GM12873 (cell line): ENCODE measurements around the gene RPL38.

Source experiments
- TF ChIP-seq, protein P1 (sequence below): IDR thresholded peaks from 2 replicates; pipeline ENCODE4 v1.5.1; 2012; ENCODE audit warnings: low read depth, mild to moderate bottlenecking, moderate library complexity, low read length, control low read depth; ENCODE audit not compliant: insufficient read depth; ENCODE audit errors: missing control alignments

The RPL38 gene

GRCh38 chr17:74196541-74197317, 6.7 kb upstream of the RPL38 start:
- TF ChIP-seq, protein P1, sequence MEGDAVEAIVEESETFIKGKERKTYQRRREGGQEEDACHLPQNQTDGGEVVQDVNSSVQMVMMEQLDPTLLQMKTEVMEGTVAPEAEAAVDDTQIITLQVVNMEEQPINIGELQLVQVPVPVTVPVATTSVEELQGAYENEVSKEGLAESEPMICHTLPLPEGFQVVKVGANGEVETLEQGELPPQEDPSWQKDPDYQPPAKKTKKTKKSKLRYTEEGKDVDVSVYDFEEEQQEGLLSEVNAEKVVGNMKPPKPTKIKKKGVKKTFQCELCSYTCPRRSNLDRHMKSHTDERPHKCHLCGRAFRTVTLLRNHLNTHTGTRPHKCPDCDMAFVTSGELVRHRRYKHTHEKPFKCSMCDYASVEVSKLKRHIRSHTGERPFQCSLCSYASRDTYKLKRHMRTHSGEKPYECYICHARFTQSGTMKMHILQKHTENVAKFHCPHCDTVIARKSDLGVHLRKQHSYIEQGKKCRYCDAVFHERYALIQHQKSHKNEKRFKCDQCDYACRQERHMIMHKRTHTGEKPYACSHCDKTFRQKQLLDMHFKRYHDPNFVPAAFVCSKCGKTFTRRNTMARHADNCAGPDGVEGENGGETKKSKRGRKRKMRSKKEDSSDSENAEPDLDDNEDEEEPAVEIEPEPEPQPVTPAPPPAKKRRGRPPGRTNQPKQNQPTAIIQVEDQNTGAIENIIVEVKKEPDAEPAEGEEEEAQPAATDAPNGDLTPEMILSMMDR, result no peak

DNA sequence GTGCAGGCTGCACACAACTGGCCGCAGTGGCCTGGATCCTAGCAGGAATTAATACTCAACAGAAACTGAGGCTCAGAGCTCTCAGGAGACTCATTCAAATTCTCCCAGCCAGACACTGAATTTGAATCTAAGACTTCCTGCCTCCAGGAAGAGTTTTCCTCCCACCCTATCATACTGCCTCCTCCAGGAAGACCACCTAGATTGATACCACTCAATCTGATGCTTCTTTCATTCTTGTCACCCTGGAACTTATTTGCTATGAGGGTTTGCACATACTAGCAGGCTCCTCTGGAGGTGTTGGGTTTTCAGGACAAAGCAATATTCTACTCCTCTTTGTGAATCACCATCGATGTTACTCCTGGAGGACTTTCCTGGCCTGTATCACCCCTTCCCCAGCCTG, 5.7 kb upstream of the RPL38 start:
- TF ChIP-seq, protein P1, result no peak

- TF ChIP-seq, protein P1, result no peak
These were observed 4.8 kb upstream of the RPL38 start for GRCh38 chr17:74198694-74199093.

DNA sequence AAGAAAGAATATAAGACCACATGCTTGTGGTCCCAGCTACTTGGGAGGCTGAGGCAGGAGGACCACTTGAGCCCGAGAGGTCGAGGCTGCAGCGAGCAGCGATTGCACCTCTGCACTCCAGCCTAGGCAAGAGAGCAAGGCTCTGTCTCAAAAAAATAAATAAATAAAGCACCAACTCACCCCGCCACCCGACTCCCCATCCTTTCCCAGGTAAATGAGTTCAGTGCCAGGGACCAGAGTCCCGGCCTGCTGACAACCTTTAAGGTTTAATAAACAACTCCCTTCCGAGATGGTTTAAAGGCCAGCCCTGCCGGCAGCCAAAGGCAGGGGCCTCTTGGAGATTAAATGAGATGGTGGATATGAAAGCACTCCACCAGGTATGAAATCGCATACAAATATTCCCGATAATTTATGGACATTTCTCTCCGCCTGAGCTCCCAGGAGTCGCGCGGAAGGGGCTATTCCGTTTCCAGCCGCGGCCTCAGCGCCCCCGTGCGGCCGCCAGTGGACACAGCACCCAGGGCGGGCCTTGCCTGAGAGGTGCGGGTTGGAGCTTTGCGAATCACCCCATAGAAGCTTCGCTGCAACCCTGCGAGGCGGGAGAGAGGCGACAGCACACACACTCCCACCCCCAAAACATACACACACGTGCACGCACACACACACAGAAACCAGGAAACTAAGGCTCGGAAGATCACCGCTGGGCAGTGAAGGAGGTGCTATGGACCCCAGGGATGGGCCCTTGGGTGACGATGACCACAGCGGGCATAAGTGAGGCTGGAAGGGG, 4.0 kb upstream of the RPL38 start:
- TF ChIP-seq, protein P1, result peak; percentile 95

- TF ChIP-seq, protein P1, result no peak
These were observed 3.4 kb upstream of the RPL38 start for GRCh38 chr17:74200112-74200511.

- TF ChIP-seq, protein P1, result no peak
These were observed 2.2 kb upstream of the RPL38 start for GRCh38 chr17:74201250-74201649.

- TF ChIP-seq, protein P1, result no peak
These were observed 1.5 kb upstream of the RPL38 start for GRCh38 chr17:74201948-74202347.
